H1 (cell line): ENCODE results near the gene TBPL2. TPM values are rescaled to one million over a fixed set of nuclear protein-coding genes. Genes with fewer than 3 reads are reported as not detected.

ENCODE experiments used
- SP4 ChIP-seq: IDR thresholded peaks from 2 replicates; pipeline ENCODE4 v1.6.1; 2012; ENCODE audit warnings: low read length, inconsistent platforms
- polyA plus RNA-seq, 7 experiments: library from polyadenylated mRNA; depleted of rRNA in 3 of 7; stranded (reverse) in 5 of 7; unstranded in 2 of 7; fragments of >200 nt in 5 of 7; fragments of 200-250 nt in 2 of 7; gene quantifications; 1 replicate in 5 of 7; 2 replicates in 1 of 7; 4 replicates in 1 of 7; pipeline versions ENCODE4 v1.2.1 to v1.2.3, GENCODE V29; 2011 to 2013; ENCODE audit warnings: missing spikeins in 2 of 7, mixed read lengths in 2 of 7
- total RNA-seq: library from RNA; stranded (reverse); fragmentation: NEBNext Ultra II Directional; extraction: Animal tissue kit (Norgen Biotek cat#: 25700); gene quantifications from 2 replicates; pipeline ENCODE4 v1.2.1, GENCODE V29; 2021
- TF ChIP-seq, protein P1 (sequence below): fragments of 300-600 bp; sonication (generic); IDR thresholded peaks from 2 replicates; pipeline ENCODE4 v1.7.1; 2012; ENCODE audit warnings: low read length, moderate library complexity, mild to moderate bottlenecking, inconsistent platforms; ENCODE audit not compliant: insufficient replicate concordance

Gene TBPL2
- total and polyA plus RNA-seq, 2 of the 8 experiments (the other 6 are each of a cell fraction or from before 2014, with no cell fraction given) = 0.03 TPM; not detected in 1

DNA sequence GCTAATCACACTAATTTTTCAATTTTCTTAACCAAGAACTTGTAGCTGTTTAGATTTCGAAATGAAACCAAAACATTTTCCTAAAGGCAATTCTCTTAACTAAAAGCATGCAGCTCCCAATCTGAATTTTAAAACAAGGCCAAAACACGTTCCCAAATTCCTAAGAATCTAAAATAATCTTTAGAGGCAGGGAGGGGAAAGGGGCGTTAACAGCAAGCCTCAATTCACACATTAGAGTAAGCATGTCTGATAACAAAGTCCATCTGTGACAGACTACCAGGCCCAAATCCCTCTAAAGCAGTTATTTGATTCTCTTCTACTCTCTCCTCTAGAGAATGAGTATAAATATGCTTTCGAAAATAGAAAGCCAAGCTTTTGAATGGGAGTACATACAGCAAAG lies 29.5 kb downstream of the TBPL2 start (continued):
- TF ChIP-seq, protein P1, sequence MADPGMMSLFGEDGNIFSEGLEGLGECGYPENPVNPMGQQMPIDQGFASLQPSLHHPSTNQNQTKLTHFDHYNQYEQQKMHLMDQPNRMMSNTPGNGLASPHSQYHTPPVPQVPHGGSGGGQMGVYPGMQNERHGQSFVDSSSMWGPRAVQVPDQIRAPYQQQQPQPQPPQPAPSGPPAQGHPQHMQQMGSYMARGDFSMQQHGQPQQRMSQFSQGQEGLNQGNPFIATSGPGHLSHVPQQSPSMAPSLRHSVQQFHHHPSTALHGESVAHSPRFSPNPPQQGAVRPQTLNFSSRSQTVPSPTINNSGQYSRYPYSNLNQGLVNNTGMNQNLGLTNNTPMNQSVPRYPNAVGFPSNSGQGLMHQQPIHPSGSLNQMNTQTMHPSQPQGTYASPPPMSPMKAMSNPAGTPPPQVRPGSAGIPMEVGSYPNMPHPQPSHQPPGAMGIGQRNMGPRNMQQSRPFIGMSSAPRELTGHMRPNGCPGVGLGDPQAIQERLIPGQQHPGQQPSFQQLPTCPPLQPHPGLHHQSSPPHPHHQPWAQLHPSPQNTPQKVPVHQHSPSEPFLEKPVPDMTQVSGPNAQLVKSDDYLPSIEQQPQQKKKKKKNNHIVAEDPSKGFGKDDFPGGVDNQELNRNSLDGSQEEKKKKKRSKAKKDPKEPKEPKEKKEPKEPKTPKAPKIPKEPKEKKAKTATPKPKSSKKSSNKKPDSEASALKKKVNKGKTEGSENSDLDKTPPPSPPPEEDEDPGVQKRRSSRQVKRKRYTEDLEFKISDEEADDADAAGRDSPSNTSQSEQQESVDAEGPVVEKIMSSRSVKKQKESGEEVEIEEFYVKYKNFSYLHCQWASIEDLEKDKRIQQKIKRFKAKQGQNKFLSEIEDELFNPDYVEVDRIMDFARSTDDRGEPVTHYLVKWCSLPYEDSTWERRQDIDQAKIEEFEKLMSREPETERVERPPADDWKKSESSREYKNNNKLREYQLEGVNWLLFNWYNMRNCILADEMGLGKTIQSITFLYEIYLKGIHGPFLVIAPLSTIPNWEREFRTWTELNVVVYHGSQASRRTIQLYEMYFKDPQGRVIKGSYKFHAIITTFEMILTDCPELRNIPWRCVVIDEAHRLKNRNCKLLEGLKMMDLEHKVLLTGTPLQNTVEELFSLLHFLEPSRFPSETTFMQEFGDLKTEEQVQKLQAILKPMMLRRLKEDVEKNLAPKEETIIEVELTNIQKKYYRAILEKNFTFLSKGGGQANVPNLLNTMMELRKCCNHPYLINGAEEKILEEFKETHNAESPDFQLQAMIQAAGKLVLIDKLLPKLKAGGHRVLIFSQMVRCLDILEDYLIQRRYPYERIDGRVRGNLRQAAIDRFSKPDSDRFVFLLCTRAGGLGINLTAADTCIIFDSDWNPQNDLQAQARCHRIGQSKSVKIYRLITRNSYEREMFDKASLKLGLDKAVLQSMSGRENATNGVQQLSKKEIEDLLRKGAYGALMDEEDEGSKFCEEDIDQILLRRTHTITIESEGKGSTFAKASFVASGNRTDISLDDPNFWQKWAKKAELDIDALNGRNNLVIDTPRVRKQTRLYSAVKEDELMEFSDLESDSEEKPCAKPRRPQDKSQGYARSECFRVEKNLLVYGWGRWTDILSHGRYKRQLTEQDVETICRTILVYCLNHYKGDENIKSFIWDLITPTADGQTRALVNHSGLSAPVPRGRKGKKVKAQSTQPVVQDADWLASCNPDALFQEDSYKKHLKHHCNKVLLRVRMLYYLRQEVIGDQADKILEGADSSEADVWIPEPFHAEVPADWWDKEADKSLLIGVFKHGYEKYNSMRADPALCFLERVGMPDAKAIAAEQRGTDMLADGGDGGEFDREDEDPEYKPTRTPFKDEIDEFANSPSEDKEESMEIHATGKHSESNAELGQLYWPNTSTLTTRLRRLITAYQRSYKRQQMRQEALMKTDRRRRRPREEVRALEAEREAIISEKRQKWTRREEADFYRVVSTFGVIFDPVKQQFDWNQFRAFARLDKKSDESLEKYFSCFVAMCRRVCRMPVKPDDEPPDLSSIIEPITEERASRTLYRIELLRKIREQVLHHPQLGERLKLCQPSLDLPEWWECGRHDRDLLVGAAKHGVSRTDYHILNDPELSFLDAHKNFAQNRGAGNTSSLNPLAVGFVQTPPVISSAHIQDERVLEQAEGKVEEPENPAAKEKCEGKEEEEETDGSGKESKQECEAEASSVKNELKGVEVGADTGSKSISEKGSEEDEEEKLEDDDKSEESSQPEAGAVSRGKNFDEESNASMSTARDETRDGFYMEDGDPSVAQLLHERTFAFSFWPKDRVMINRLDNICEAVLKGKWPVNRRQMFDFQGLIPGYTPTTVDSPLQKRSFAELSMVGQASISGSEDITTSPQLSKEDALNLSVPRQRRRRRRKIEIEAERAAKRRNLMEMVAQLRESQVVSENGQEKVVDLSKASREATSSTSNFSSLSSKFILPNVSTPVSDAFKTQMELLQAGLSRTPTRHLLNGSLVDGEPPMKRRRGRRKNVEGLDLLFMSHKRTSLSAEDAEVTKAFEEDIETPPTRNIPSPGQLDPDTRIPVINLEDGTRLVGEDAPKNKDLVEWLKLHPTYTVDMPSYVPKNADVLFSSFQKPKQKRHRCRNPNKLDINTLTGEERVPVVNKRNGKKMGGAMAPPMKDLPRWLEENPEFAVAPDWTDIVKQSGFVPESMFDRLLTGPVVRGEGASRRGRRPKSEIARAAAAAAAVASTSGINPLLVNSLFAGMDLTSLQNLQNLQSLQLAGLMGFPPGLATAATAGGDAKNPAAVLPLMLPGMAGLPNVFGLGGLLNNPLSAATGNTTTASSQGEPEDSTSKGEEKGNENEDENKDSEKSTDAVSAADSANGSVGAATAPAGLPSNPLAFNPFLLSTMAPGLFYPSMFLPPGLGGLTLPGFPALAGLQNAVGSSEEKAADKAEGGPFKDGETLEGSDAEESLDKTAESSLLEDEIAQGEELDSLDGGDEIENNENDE = no peak
- TF ChIP-seq SP4 = no peak
